Testis (tissue), 3 donors: ENCODE results near the gene UNK. TPM values are rescaled to one million over a fixed set of nuclear protein-coding genes. Genes with fewer than 3 reads are reported as not detected.

Experiments
- DNase-seq: peaks from one replicate; pipeline ENCODE4 v3.0.0-alpha.2; 2019
- H3K27ac ChIP-seq, 2 donors: fragments of 200-600 bp; sonication (generic); one replicate each; pipeline ENCODE4 v1.5.1; 2019
- H3K27me3 ChIP-seq: fragments of 200-600 bp; sonication (generic); one replicate; pipeline ENCODE4 v1.5.1; 2019
- H3K36me3 ChIP-seq: fragments of 200-600 bp; sonication (generic); one replicate; pipeline ENCODE4 v1.5.1; 2017; ENCODE audit warnings: low read depth; ENCODE audit errors: missing control alignments
- H3K4me1 ChIP-seq: fragments of 200-600 bp; sonication (generic); one replicate; pipeline ENCODE4 v1.5.1; 2019
- H3K4me3 ChIP-seq, 2 donors: fragments of 200-600 bp; sonication (generic); one replicate each; pipeline ENCODE4 v1.5.1; 2017 to 2019
- H3K9me3 ChIP-seq: fragments of 200-600 bp; sonication (generic); one replicate; pipeline ENCODE4 v1.5.1; 2017
- CTCF ChIP-seq, 3 experiments: fragments of 450-650 bp in 2 of 3; fragments of 200-600 bp in 1 of 3; sonication (generic) in 1 of 3; IDR thresholded peaks; one replicate each; pipeline ENCODE4 v1.5.1; 2016 to 2019; ENCODE audit warnings: antibody characterized with exemption in 3 of 3, mild to moderate bottlenecking in 2 of 3, moderate library complexity in 1 of 3
- POLR2A ChIP-seq: fragments of 450-650 bp; IDR thresholded peaks from one replicate; pipeline ENCODE4 v1.6.1; 2017; ENCODE audit warnings: antibody characterized with exemption, mild to moderate bottlenecking, moderate library complexity
- WGBS, 2 donors: methylation state at CpG; one replicate each; pipeline ENCODE4 v1.1.5; 2018; 5-methylcytosine and 5-hydroxymethylcytosine counted together
- intact Hi-C: fragments of 100-400 bp; cut with DNase I; formaldehyde crosslinking; loops from one replicate; pipeline ENCODE4 v1.15.1; 2023; ENCODE audit warnings: low total_unique reads
- polyA plus RNA-seq: library from polyadenylated mRNA; stranded (reverse); fragments of 350-450 nt; fragmentation: Illumina TruSeq; extraction: RNeasy Lipid Tissue Mini Kit (QIAGEN cat#74804); gene quantifications from one replicate; pipeline ENCODE4 v1.2.3, GENCODE V29; 2014; ENCODE audit warnings: low read depth, low replicate concordance; ENCODE audit not compliant: insufficient read depth
- total RNA-seq, 2 donors: library from RNA; depleted of rRNA; stranded (reverse); fragments of >200 nt; gene quantifications; one replicate each; pipeline ENCODE4 v1.2.3, GENCODE V29; 2016

Gene UNK
- total and polyA plus RNA-seq, 3 donors from 2014 or later = 57.2 to 76.0 (median 66.7) TPM

GRCh38 chr17:75763269-75763607 is 21.4 kb upstream of the UNK start:
- intact Hi-C loops = no loop called here

GRCh38 chr17:75763613-75764416 is 20.8 kb upstream of the UNK start:
- no peak for TF ChIP-seq CTCF (IDR thresholded peaks at IDR 0.05)
- TF ChIP-seq POLR2A = no peak

More at GRCh38 chr17:75763269-75763607, 21.4 kb upstream of the UNK start:
- H3K4me1 ChIP-seq = peaks cover 21% of the 10 kb centered on the region
- H3K27ac ChIP-seq = no peak overlapping the region
- TF ChIP-seq CTCF (IDR thresholded peaks at IDR 0.05) = no peak
- no peak for TF ChIP-seq POLR2A
- no peak for DNase-seq
- 96 to 100% methylated on average over 3 of the region's 3 CpGs for WGBS, 2 donors
- no peak overlapping the region for H3K4me3 ChIP-seq
- H3K9me3 ChIP-seq = no peaks in the 10 kb centered on the region
- H3K27me3 ChIP-seq = no peaks in the 10 kb centered on the region
- H3K36me3 ChIP-seq = no peaks in the 10 kb centered on the region

DNA sequence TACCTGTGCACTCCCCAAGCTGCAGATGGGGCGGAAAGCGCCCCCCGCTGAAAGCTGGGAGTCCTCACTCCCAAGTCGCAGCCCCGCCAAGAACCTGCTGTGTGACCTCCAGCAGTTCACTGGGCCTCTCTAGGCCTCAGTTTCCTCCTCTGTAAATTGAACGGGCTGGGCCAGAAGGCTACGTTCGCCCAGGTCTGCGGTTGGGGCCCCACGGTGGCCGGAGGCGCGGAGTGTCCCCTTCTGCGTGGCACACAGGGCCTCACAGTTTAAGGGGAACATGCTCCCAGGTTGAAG is 20.2 kb upstream of the UNK start:
- Histone ChIP-seq H3K4me1 (peaks cover 21% of the 10 kb centered on the region), H3K36me3 (no peaks in the 10 kb centered on the region), H3K27ac (peak overlapping the region; percentile 75 to 84), H3K4me3 (peak overlapping the region; percentile 67 to 72), H3K27me3 (no peaks in the 10 kb centered on the region), H3K9me3 (no peaks in the 10 kb centered on the region)
- peak in 1 of 3 experiments; percentile 15 for TF ChIP-seq CTCF (IDR thresholded peaks at IDR 0.05)
- TF ChIP-seq POLR2A = no peak
- 7% methylated on average over 14 of the region's 14 CpGs; no CpG with 5 or more reads in 1 of the 2 donors for WGBS, 2 donors
- intact Hi-C loops = no loop called here
- no peak for DNase-seq

More at GRCh38 chr17:75763613-75764416, 20.8 kb upstream of the UNK start:
- H3K4me3 ChIP-seq = peak overlapping the region; percentile 67 to 72
- intact Hi-C loops = no loop called here
- no peak for DNase-seq
- peak overlapping the region; percentile 75 to 84 for H3K27ac ChIP-seq
- no peaks in the 10 kb centered on the region for H3K36me3 ChIP-seq
- 45 to 60% methylated on average over 5 to 8 of the region's 16 CpGs for WGBS, 2 donors
- no peaks in the 10 kb centered on the region for H3K27me3 ChIP-seq
- peaks cover 21% of the 10 kb centered on the region for H3K4me1 ChIP-seq
- no peaks in the 10 kb centered on the region for H3K9me3 ChIP-seq

GRCh38 chr17:75764711-75765421 is 19.7 kb upstream of the UNK start, which contains the start of gene GALK1:
GALK1 (minus strand) TSS chr17:75765192; CDS start chr17:75765136, 56 bp downstream.
- intact Hi-C loops = no loop called here
- Histone ChIP-seq H3K4me1 (peaks cover 16% of the 10 kb centered on the region), H3K4me3 (peak within 1 kb of the TSS; percentile 67 to 72), H3K9me3 (no peaks in the 10 kb centered on the region), H3K36me3 (no peaks in the 10 kb centered on the region), H3K27me3 (no peaks in the 10 kb centered on the region), H3K27ac (peak within 1 kb of the TSS; percentile 75 to 84)
- TF ChIP-seq CTCF (IDR thresholded peaks at IDR 0.05) (peak in 2 of 3 experiments; percentile 22 to 30), POLR2A (no peak)
- WGBS, 2 donors = 0% methylated on average over 55 of the region's 71 CpGs; no CpG with 5 or more reads in 1 of the 2 donors
- DNase-seq = peak; percentile 82
